NCI-H1436 (cell line): ENCODE results near the gene GNAI1.

Experiments
- DNase-seq: peaks from one replicate; lab custom pipeline; 2025; lab: John Stamatoyannopoulos, UW

Gene GNAI1

DNA sequence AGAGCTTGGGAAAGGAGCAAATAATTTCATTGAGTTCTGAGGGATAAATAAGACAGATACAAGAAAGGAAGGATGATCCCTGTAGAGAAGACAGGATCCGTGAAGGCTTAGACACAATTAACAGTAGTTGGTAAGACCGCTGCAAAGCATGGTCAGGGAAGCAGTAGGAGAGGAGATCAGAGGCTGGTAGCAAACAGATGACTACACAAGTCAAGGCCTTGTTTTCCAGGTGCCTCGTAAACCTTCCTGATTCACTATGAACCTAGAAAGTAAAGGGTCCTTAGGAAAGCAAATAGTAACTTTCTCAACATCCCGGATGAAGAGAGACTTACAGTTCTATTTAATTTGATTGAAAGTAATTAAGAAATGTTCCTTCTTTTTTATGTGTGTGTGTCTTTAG lies 118.6 kb downstream of the GNAI1 start:
- DNase-seq = no peak

DNA sequence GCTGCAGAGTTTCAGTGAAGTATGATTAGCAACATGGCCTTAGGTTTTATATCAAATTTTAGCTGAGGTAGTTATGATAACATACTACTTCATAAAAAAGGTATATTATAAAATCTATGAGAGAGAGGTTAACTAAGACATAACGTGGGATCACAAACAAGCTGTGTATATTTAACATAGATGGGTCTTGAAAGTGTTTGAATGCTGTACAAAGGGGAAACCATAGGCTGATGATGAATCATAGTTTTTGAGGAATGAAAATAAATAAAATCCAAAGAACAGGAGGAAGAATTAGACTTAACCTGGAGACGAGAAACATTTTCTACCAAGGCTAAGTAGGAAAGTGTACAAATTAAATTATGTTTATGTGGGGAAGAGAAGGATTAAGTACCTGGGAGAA lies 119.0 kb downstream of the GNAI1 start:
- no peak for DNase-seq

DNA sequence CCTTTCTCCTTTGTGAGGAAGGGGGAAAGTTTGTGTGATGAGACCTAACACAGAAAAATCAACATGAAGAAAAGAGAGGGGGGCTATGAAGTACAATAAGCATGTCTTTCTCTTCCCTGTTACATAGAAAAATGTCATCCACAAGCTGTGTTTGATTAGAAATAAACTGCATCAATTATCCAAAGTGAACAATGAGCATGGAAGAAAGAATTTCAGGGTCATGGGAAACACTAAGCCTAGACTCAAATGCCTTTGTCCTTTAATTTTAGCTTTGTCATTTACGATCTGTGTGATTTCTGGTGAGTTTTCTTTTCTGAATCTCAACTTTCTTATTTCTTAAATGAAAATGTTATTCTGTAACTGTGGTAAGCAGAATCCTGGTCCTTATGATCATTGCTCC lies 121.0 kb downstream of the GNAI1 start:
- DNase-seq = no peak

DNA sequence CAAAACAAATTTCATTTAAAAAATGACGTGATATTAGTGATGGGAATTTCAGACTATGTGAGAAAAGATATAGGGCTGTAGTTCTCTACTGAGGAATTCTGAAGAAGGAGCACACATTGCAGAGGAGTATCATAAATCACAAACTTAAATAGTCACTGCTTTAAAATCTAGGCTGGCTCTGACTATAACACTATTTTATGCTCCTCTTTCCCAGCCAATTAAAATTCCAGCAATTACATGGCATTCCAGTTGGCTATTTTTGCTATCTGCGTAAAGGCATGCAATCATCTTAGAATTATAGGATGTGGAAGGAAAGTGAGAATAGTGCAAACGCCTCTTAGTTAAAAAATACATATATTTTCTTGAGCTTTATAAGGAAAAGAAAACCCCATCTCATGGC lies 123.1 kb downstream of the GNAI1 start:
- no peak for DNase-seq

DNA sequence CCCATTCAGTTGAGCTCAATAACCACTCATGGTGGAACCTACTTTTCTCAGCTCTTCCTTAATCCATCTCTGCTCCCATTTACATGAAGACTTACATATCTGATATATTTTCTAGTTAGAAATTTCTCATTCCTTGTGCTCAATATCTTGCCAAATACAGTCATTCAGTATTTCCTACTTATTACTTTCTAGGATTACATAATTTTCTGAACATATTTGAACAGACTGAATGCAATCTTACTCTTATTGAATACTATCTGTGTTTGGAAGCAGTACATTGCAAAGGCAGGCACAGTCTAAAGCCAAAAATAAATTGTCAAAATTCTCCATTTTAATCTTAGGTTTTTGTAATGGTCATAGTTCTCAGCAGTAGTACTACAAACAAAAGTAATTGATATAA lies 126.0 kb downstream of the GNAI1 start:
- DNase-seq = no peak

DNA sequence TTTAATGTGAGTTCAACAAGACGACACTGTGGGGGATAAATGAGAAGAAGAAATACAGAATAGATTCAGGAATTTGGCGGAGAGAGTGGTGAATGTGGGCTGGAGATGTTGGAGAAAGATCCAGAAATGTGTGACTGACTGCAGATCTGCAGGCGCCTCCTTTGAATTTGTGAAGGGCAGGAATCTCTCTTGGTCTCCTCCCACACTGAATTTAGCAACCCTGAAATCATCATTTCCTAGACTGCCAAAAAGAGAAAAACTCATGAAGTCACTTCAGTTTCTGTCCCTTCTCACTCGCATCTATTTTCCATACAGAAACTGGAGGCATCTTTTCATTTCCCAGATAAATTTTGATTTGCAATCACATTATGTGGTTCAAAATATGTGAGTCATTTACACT lies 128.7 kb downstream of the GNAI1 start:
- no peak for DNase-seq

DNA sequence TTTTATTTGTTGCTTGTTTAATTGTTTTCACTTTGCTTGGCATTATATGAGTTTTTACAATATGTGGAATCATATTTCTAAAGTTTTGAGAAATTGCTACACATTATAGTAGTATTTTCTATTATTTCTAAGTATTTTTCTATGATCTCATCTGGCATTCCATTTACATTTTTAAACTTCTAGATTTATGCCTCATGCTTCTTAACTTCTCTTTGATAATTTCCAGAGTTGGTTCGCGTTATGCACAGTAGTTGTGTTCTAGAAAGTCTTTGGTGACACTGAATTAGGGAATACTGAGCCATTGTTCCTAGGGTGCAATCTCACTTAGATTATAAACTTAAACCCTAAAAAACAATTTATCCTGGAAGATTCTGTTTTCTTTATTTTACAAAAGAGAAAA lies 129.2 kb downstream of the GNAI1 start:
- no peak for DNase-seq

DNA sequence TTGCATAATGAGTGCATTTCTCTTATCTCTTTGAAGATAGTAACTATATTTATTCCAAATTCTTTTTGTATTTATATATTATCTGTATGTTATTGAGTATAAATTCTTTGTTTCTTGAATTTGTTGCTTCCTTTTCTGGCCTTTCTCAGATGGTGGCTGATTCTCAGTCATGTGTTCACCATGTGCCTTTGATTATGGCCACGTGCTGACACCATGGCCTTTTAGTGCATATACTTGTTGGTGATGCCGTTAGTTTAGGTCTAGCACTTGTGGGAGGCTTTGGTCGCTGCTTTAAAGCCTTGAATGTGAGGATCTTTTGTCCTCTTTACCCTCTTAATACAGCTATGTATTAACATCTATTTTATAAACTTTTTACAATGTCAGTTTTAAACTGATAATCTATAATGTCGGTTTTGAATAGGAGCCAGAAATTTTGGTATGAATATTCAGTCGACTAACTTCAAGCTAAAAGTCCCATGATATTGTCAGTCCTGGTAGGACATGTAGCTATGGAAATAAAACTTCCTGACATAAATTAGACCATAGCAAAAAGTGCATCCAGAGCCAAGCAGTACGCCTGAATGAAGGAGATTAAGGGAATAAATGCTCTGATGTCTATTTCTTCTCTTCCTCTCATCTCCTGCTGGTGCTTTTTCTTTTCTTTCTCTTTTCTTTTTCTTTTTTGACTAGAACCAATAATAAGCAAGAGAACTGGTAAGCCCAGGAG lies 130.3 kb downstream of the GNAI1 start:
- DNase-seq = no peak

DNA sequence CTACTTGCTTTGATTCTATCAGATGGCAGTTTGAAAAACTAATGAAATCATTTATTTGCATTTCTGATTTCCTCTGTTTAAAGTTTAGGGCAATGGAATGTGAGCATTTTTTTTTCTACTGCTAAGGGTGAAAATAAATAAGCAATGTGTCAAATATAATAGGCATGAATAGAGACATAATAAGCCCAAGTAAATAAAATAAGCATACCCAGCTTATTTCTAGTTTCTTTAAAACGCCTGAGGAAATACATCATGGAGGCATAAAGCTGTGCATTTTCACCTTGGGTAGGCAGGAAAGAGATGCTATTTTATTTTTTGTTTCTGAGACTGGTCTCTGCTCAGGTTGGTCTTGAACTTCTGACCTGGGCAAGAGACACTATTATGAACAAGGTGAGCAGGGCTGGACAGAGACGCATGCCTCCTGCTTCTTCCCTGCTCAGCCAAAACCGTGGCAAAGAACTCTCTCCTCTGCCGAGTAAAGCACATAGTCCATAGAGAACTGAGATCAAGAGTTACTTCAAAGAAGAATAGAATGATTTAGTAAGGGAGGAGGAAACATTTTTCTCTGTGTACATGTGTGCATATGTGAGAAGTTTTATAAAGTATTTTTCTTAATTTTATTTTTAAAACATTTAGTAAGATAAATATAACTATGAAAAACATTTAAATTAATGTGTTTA lies 138.1 kb downstream of the GNAI1 start:
- DNase-seq = no peak

DNA sequence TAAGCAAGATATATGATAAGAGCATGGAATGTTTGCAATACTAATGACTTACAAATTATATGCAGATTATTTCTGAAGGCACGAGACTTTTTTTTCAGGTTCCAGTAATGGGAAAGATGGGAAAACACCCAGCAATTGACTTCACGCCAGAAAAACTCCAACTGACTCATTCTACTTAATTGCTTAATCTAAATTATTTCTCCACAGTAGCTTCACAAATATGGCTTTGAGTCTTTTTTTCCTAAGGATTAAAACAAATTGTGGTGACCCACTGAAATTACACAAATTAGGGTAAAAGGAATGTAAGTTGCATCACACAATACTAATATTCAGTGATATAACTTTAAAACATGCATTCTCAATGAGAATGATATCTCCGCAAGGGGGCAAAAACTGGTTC lies 138.7 kb downstream of the GNAI1 start:
- DNase-seq = no peak

DNA sequence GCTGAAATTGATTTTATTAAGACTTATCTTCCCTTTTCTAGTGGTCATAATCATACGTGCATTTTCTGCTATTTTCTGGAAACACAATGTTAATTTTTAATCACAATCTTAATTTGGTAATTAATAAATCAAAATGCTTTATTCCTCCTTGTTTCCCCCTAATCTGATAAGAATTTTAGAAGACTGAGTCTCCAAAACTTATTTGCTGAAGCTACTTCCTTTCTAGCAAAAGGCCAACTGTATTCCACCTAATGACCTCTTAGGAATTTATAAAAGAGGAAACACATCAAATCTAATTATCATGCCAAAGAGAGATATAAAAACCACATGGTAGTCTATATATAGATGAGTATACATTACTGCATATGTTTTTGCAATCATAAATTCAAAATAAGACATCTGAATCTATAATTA lies 140.6 kb downstream of the GNAI1 start:
- DNase-seq = no peak
